GM12874 (cell line): ENCODE data around the gene ABCB1.

Experiments used
- TF ChIP-seq, protein P1 (sequence below): IDR thresholded peaks from 2 replicates; pipeline ENCODE4 v1.5.1; 2011; ENCODE audit warnings: low read depth, mild to moderate bottlenecking, control low read depth, low read length, moderate library complexity; ENCODE audit not compliant: insufficient read depth

Gene ABCB1

DNA sequence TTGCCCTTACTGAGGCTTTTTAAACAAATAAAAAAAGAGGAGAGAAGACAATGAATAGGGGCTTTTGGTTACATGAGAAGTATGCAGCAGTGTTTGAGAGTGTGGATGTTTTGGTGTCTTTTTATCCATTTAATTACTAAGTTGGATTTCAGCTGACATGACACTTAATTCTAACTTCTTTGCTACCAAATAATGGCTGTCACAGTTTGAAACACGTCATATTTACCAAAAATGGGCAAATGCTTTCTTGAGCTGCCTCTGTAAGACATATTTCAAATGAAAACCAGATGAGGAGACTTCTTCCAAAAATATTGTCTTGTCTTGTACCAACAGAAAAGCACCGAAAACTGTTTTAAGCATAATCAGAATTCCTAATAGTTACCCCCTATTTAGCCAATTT lies 129.2 kb downstream of the ABCB1 start:
- TF ChIP-seq, protein P1, sequence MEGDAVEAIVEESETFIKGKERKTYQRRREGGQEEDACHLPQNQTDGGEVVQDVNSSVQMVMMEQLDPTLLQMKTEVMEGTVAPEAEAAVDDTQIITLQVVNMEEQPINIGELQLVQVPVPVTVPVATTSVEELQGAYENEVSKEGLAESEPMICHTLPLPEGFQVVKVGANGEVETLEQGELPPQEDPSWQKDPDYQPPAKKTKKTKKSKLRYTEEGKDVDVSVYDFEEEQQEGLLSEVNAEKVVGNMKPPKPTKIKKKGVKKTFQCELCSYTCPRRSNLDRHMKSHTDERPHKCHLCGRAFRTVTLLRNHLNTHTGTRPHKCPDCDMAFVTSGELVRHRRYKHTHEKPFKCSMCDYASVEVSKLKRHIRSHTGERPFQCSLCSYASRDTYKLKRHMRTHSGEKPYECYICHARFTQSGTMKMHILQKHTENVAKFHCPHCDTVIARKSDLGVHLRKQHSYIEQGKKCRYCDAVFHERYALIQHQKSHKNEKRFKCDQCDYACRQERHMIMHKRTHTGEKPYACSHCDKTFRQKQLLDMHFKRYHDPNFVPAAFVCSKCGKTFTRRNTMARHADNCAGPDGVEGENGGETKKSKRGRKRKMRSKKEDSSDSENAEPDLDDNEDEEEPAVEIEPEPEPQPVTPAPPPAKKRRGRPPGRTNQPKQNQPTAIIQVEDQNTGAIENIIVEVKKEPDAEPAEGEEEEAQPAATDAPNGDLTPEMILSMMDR = no peak

DNA sequence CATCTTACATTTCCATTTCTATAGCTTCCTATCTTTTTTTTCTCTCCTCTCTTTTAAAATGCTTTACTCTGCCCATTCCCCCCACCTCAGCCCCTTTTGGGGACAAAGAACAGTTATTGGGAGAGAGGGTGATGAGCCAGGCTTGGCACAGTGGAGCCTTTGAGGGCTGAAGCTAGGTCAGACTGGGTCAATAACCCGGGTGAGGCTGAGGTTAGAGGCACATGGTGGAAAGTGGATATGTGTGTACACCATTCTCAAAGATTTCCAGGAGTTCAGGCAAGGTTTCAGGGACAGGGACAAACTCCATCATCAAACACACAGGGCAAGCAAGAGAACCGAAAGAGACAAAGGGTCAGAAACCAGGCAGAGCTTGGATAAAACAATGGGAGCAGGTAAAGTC lies 136.7 kb downstream of the ABCB1 start:
- TF ChIP-seq, protein P1 = no peak

DNA sequence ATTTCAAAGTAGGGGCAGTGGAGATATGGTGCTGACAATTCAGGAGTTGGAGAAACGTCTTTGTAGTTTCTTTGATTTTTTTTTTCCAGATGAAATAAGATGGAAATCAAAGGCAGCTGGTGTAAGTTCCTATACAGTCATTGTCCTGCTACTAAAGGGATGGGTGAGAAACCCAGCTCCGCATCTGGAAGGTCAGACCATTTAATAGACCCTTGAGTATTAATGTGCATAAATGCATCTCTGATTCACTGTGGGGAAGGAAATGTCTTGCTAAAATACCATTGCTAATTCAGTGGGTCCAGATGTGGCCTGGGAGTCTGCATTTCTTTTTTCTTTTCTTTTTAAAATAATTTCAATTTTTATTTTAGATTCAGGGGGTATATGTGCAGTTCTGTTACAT lies 140.7 kb downstream of the ABCB1 start:
- TF ChIP-seq, protein P1 = no peak

DNA sequence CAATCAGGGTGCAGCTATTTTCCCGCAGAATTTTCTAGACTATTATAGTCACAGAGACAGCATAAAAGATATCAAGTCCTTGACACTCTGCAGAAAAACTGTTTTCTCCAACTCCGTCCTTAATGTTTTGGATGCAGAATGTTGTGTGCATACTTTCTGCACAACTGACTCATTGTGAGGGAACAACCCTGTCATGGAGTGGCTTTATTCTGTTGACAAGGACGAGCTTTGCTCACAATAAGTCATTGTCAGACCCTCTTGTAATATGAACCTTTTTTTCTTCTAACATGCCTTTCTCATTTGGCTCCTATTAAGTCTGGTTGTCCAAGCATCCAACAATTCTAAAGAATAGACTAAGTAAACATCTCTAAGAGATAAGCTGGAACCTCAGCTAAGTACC lies 142.5 kb downstream of the ABCB1 start:
- TF ChIP-seq, protein P1 = no peak

DNA sequence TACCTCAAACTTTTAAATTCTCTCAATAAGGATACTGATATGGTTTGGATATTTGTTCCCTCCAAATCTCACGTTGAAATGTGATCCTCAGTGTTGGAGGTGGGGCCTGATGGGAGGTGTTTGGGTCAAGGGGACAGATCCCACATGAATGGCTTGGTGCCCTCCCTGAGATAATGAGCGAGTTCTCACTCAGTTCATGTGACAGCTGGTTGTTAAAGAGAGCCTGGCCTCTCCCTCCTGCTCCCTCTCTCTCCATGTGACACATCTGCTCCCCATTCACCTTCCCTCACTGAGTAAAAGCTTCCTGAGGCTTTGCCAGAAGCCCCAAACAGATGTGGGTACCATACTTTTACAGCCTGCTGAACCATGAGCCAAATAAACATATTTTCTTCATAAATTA lies 144.4 kb downstream of the ABCB1 start:
- TF ChIP-seq, protein P1 = no peak
